ENCODE measurements around the gene ASB18.

ASB18 gene

DNA sequence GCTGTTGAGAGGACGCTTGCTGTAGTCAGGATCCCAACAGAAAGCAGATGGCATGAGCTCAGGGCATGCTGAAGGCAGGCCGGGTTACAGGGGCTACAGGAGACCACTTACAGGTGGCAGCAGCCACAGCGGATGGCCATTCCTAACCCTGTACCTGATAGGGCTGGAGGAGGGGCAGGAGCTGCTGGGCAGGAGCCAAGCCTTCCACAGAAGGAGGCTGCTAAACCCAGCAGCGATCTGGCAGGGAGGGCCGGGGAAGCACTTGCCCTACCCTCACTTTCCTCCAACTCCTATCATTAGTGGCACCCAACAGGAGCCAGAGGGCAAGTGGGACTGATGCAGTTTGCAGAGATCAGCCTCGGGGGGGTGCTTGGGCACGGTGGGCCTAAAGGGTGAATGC is 2.0 kb downstream of the ASB18 start:
- no peak for DNase-seq
- H3K4me3 Mint-ChIP-seq: no peak overlapping the region
- TF ChIP-seq, protein P1, sequence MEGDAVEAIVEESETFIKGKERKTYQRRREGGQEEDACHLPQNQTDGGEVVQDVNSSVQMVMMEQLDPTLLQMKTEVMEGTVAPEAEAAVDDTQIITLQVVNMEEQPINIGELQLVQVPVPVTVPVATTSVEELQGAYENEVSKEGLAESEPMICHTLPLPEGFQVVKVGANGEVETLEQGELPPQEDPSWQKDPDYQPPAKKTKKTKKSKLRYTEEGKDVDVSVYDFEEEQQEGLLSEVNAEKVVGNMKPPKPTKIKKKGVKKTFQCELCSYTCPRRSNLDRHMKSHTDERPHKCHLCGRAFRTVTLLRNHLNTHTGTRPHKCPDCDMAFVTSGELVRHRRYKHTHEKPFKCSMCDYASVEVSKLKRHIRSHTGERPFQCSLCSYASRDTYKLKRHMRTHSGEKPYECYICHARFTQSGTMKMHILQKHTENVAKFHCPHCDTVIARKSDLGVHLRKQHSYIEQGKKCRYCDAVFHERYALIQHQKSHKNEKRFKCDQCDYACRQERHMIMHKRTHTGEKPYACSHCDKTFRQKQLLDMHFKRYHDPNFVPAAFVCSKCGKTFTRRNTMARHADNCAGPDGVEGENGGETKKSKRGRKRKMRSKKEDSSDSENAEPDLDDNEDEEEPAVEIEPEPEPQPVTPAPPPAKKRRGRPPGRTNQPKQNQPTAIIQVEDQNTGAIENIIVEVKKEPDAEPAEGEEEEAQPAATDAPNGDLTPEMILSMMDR (IDR thresholded peaks at IDR 0.05): no peak
- peaks cover 19% of the 10 kb centered on the region for H3K27me3 Mint-ChIP-seq (ENCODE audit: low read depth, poor library complexity)
- no peak overlapping the region for H3K27ac Mint-ChIP-seq
- peaks cover 54% of the 10 kb centered on the region for H3K36me3 Mint-ChIP-seq (ENCODE audit: low read depth)
- H3K9me3 Mint-ChIP-seq: peaks cover 23% of the 10 kb centered on the region
- peaks cover 38% of the 10 kb centered on the region for H3K4me1 Mint-ChIP-seq

DNA sequence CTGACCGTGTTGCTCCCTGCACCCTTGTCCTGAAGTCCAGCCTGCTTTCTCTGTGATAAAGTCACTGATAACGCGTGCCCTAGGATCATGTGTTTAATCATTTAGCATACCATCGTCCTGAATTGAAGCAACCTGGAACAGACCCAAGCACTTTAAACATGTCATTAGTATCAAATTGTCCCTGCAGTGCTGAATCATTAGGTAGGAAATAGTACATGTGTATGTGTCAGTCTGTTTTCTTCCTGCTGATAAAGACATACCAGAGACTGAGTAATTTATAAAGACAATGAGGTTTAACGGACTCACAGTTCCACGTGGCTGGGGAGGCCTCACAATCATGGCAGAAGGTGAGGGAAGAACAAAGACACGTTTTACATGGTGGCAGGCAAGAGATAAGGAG is 2.8 kb downstream of the ASB18 start:
- no peak overlapping the region for H3K4me3 Mint-ChIP-seq
- peaks cover 47% of the 10 kb centered on the region for H3K36me3 Mint-ChIP-seq (ENCODE audit: low read depth)
- no peak overlapping the region for H3K27ac Mint-ChIP-seq
- peaks cover 19% of the 10 kb centered on the region for H3K27me3 Mint-ChIP-seq (ENCODE audit: low read depth, poor library complexity)
- TF ChIP-seq, protein P1 (IDR thresholded peaks at IDR 0.05): no peak
- H3K4me1 Mint-ChIP-seq: peaks cover 42% of the 10 kb centered on the region
- no peak for DNase-seq
- H3K9me3 Mint-ChIP-seq: peaks cover 23% of the 10 kb centered on the region

DNA sequence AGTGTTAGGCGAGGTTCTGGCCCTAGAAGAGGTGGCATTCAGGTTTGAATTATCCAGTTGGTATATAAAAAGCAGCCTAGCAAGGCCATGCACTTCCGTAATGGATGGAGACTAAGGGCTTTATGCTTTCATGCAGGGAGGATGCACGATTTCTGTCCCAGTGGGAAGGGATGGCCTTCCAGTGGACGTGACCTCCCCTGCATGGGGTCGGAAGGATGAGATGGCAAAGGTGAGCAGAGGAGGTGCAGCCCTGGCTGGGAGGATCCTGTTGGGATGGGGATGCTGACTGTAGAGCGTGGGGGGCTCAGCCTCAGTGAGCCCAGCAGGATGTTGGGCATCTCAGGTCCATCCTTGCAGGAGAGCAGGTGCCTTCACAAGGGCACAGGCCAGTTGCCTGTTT is 4.8 kb downstream of the ASB18 start:
- TF ChIP-seq, protein P1 (IDR thresholded peaks at IDR 0.05): no peak
- DNase-seq: no peak
- Mint-ChIP-seq H3K9me3 (peaks cover 23% of the 10 kb centered on the region), H3K27ac (no peak overlapping the region), H3K4me1 (peaks cover 30% of the 10 kb centered on the region), H3K4me3 (no peak overlapping the region), H3K36me3 (ENCODE audit: low read depth) (peaks cover 35% of the 10 kb centered on the region), H3K27me3 (ENCODE audit: low read depth, poor library complexity) (peaks cover 16% of the 10 kb centered on the region)

DNA sequence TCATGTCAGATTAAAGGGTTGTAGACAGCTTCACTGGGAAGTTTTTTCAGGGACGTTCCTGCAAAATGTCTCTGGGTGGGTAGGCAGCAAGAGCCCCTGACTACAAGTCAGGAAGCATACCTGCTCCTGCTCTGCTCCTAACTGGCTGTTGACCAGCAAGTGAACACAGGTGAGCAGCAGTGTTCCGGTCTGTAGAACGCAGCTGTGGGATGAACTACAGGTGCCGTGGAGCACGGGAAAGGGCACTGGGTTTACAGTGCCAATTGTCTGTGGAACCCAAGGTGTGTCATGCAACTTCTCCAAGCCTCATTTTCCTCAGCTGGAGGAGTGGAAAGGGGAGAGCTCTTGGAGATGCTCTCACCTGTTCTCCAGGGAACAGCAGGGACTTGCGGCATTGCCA is 6.6 kb downstream of the ASB18 start:
- Mint-ChIP-seq H3K27ac (no peak overlapping the region), H3K4me3 (no peak overlapping the region), H3K27me3 (ENCODE audit: low read depth, poor library complexity) (peaks cover 11% of the 10 kb centered on the region), H3K4me1 (peaks cover 24% of the 10 kb centered on the region), H3K36me3 (ENCODE audit: low read depth) (peaks cover 23% of the 10 kb centered on the region), H3K9me3 (peaks cover 13% of the 10 kb centered on the region)
- DNase-seq: no peak
- TF ChIP-seq, protein P1 (IDR thresholded peaks at IDR 0.05): no peak

DNA sequence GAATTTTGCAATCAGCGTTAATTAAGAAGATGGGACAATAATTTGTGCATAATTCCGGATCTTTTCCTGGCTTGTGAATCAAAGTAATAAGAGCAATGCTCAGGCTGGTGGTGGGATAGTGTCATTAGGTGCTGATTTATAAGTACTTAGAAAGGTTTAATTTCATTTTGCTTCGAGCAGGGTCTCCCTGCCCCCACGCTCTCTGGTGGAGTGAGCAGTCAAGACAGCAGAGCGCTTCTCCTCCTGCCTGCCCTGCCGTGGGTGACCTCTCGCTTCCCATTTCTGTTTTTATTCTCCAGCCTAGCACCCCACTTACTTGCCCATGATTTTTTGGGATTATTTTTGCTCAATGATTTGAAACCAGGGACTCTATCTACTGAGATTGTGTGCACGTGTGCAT is 7.1 kb downstream of the ASB18 start:
- H3K36me3 Mint-ChIP-seq (ENCODE audit: low read depth): peaks cover 23% of the 10 kb centered on the region
- peaks cover 10% of the 10 kb centered on the region for H3K9me3 Mint-ChIP-seq
- H3K27me3 Mint-ChIP-seq (ENCODE audit: low read depth, poor library complexity): peaks cover 11% of the 10 kb centered on the region
- no peak overlapping the region for H3K4me3 Mint-ChIP-seq
- peaks cover 28% of the 10 kb centered on the region for H3K4me1 Mint-ChIP-seq
- no peak for DNase-seq
- TF ChIP-seq, protein P1 (IDR thresholded peaks at IDR 0.05): no peak
- H3K27ac Mint-ChIP-seq: peak overlapping the region; percentile 8

DNA sequence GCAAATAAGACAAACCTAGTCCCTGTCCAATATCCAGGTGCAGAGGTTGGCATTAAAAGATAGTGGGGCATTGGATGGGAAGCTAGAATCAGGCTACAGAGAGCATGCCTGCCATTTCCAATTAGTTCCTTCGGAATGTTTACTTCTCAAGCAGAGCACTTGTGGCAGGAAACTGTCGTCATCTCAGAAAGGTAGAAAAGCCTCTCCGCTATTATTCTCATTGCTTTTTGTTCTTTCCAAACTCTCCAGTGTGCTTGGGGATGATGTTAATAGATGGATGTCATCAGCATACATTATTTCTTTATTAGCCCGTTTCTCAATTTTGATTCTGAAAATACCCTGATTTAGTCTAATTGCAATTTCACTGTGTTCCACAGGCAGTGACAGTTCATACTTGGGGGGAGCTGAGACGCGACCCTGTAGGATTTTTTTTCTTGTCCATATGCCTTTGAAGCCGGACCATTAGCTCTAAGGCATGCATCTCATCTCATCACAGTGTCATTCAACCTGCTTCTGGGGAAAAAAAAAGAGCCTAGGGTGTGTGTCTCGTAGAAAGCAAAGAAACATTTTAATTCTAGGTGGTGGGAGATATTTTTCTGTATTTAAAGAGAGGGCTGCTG is 7.7 kb downstream of the ASB18 start:
- H3K27me3 Mint-ChIP-seq (ENCODE audit: low read depth, poor library complexity): peaks cover 11% of the 10 kb centered on the region
- no peak overlapping the region for H3K4me3 Mint-ChIP-seq
- no peak for DNase-seq
- peaks cover 32% of the 10 kb centered on the region for H3K4me1 Mint-ChIP-seq
- TF ChIP-seq, protein P1 (IDR thresholded peaks at IDR 0.05): no peak
- peak overlapping the region; percentile 13 for H3K27ac Mint-ChIP-seq
- H3K9me3 Mint-ChIP-seq: peaks cover 4% of the 10 kb centered on the region
- peaks cover 17% of the 10 kb centered on the region for H3K36me3 Mint-ChIP-seq (ENCODE audit: low read depth)
